Transverse colon (tissue), 4 donors: ENCODE data around the gene LPCAT3. TPM values are rescaled to one million over a fixed set of nuclear protein-coding genes. Genes with fewer than 3 reads are reported as not detected.

Source experiments
- DNase-seq: peaks from one replicate; pipeline ENCODE4 v3.0.0-alpha.2; 2019
- H3K27ac ChIP-seq, 4 donors: fragments of 200-600 bp; sonication (generic); 2 replicates each; pipeline ENCODE4 v1.5.1; 2016 to 2018; ENCODE audit warnings: inconsistent platforms in 4 of 4
- H3K27me3 ChIP-seq: fragments of 200-600 bp; sonication (generic); 2 replicates; pipeline ENCODE4 v1.5.1; 2017; ENCODE audit warnings: inconsistent platforms
- H3K36me3 ChIP-seq, 4 donors: fragments of 200-600 bp; sonication (generic); 2 replicates each; pipeline ENCODE4 v1.5.1; 2017 to 2019; ENCODE audit warnings: inconsistent platforms in 4 of 4
- H3K4me1 ChIP-seq, 4 donors: fragments of 200-600 bp; sonication (generic); 2 replicates each; pipeline ENCODE4 v1.5.1; 2017 to 2020; ENCODE audit warnings: inconsistent platforms in 4 of 4
- H3K4me3 ChIP-seq, 4 donors: fragments of 200-600 bp; sonication (generic); 1 replicate in 1 of 4; 2 replicates in 3 of 4; pipeline versions ENCODE4 v1.5.1 to v1.6.1; 2017 to 2019; ENCODE audit warnings: inconsistent platforms in 4 of 4
- H3K9me3 ChIP-seq, 2 donors: fragments of 200-600 bp; sonication (generic); 2 replicates each; pipeline ENCODE4 v1.5.1; 2017 to 2019; ENCODE audit warnings: inconsistent platforms in 2 of 2
- CTCF ChIP-seq, 5 experiments: fragments of 200-600 bp in 3 of 5; fragments of 450-650 bp in 2 of 5; sonication (generic) in 3 of 5; IDR thresholded peaks; 1 replicate in 2 of 5; 2 replicates in 3 of 5; pipeline ENCODE4 v1.5.1; 2016 to 2017; ENCODE audit warnings: antibody characterized with exemption in 5 of 5, inconsistent platforms in 3 of 5, mild to moderate bottlenecking in 2 of 5, moderate library complexity in 1 of 5
- EP300 ChIP-seq: sonication (generic); formaldehyde crosslinking; IDR thresholded peaks from one replicate; pipeline ENCODE4 v1.6.1; 2017; ENCODE audit warnings: antibody characterized with exemption, low read depth
- POLR2A ChIP-seq: fragments of 450-650 bp; IDR thresholded peaks from one replicate; pipeline ENCODE4 v1.6.1; 2016; ENCODE audit warnings: antibody characterized with exemption, mild to moderate bottlenecking, moderate library complexity
- POLR2AphosphoS5 ChIP-seq, 3 donors: sonication (generic); formaldehyde crosslinking; IDR thresholded peaks; one replicate each; pipeline ENCODE4 v1.6.1; 2016; ENCODE audit warnings: antibody characterized with exemption in 3 of 3
- WGBS, 2 donors: methylation state at CpG; one replicate each; pipeline ENCODE4 v1.1.5; 2018; ENCODE audit warnings: low coverage in 1 of 2; 5-methylcytosine and 5-hydroxymethylcytosine counted together
- in situ Hi-C, 4 donors: fragments of 200-750 bp; cut with MboI; loops; one replicate each; pipeline versions ENCODE4 v1.15.0 to v1.15.1; 2017; ENCODE audit warnings: low sequenced_read_pairs in 3 of 4, low pct_ligation_motif_present in 1 of 4, low pct_unique_long_range_greater_than_20kb in 1 of 4
- intact Hi-C: fragments of 100-400 bp; cut with DNase I; formaldehyde crosslinking; loops from one replicate; pipeline ENCODE4 v1.15.1; 2023; ENCODE audit warnings: low total_unique reads
- small RNA-seq, 4 donors: library from RNA; depleted of rRNA; stranded (forward); fragments of <200 nt; gene quantifications; one replicate each; pipeline ENCODE3, GENCODE V24; 2016
- total RNA-seq, 4 donors: library from RNA; depleted of rRNA; stranded (reverse); fragments of >200 nt; gene quantifications; one replicate each; pipeline ENCODE4 v1.1.0, GENCODE V29; 2016

The LPCAT3 gene
- total RNA-seq, 4 donors from 2014 or later = 56.1 to 271 (median 111) TPM

GRCh38 chr12:6928022-6928702 lies 90.1 kb downstream of the LPCAT3 start:
- WGBS, 2 donors = 2% methylated on average over 11 of the region's 79 CpGs; no CpG with 5 or more reads in 1 of the 2 donors
- DNase-seq = no peak
- no peak for TF ChIP-seq CTCF (IDR thresholded peaks at IDR 0.05)
- TF ChIP-seq POLR2A = no peak
- TF ChIP-seq POLR2AphosphoS5 (IDR thresholded peaks at IDR 0.05) = no peak
- TF ChIP-seq EP300 = no peak
- Histone ChIP-seq H3K36me3 (no peaks in the 10 kb centered on the region), H3K4me3 (peak overlapping the region; percentile 94 to 97 (median 94)), H3K4me1 (peaks cover 35 to 79% (median 65%) of the 10 kb centered on the region in 4 donors), H3K27ac (peak overlapping the region; percentile 96 to 99 (median 98)), H3K27me3 (no peaks in the 10 kb centered on the region), H3K9me3 (no peaks in the 10 kb centered on the region)
- intact Hi-C loops = no loop called here
- in situ Hi-C loops = loop anchor here in 2 of 4 donors (25.0 kb wide), 1 partner anchor 184 kb away; the partner anchor contains the start of gene C1RL (in 2 of the 2)

DNA sequence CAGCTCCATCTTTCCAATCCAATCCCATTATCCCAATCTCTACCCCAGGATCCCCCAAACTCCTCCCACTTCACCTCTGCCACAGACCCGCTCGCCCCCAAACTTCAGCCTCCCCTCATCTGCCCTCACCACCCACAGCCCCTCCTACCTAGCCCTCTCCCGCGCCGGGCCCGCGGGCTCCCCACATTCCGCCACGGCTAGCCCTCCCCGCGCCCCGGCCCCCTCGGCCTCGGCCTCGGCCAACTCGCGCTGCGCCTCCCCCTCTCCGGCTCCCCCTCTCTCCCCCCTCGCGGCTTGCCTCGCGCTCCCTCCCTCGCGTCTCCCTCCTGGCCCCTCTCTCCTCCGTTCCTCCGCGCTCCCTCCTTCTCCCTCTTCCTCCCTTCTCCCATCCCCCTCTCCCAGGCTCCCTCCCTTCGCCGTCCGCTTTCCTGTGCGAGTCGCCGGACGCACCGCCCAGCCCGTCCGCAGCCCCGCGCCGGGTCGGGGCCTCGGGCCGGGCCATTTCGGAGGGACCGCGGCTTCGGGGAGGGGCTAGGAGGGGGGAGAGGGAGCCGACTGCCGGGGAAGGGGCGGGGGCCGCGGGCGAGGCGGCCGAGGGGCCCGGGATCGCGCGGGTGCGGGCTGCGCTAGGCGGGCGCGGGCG lies 90.8 kb downstream of the LPCAT3 start, which contains the start of gene ATN1:
TSS of gene ATN1 (plus strand) at position 581 of the 643 bp plus-strand sequence. CDS start 6,043 bp downstream, outside the sequence.
- Histone ChIP-seq H3K36me3 (no peaks in the 10 kb centered on the region), H3K4me3 (peak within 1 kb of the TSS; percentile 94 to 97 (median 94)), H3K9me3 (no peaks in the 10 kb centered on the region), H3K4me1 (peaks cover 31 to 73% (median 59%) of the 10 kb centered on the region in 4 donors), H3K27ac (peak within 1 kb of the TSS; percentile 96 to 99 (median 98)), H3K27me3 (no peaks in the 10 kb centered on the region)
- peak; percentile 79 for DNase-seq
- WGBS, 2 donors = 0% methylated on average over 6 to 43 of the region's 66 CpGs
- no peak for TF ChIP-seq EP300
- TF ChIP-seq CTCF (IDR thresholded peaks at IDR 0.05) = no peak
- peak; percentile 72 for TF ChIP-seq POLR2A
- TF ChIP-seq POLR2AphosphoS5 (IDR thresholded peaks at IDR 0.05) = peak; percentile 58 to 85 (median 80)
- in situ Hi-C loops = loop anchor here in 2 of 4 donors (25.0 kb wide), 1 partner anchor 185 kb away; the partner anchor contains the start of gene C1RL (in 2 of the 2)
- intact Hi-C loops = no loop called here

Small RNA genes within 50 kb of the gene (small RNA-seq; reads per million reads assigned to genes)
- gene AC006512.1 (0 reads per million in 4 donors), gene MIR141 (112 to 408 (median 227) reads per million in 4 donors), gene MIR200C (138 to 253 (median 208) reads per million in 4 donors), gene RNU7-1 (0 reads per million in 4 donors), gene SCARNA12 (0 to 0.59 (median 0.56) reads per million in 4 donors)

Other genes with a start within 250 kb of the LPCAT3 start
- 1 to 10 TPM in 1 of 4 donors, under 1 TPM in 1, not detected in 2; 0.68 to 1.4 TPM for gene LAG3, start 246.0 kb downstream of the LPCAT3 start, total RNA-seq
- gene CD4, start 228.9 kb downstream of the LPCAT3 start, total RNA-seq = 1 to 10 TPM in 3 of 4 donors, under 1 TPM in 1; 1.00 to 7.9 (median 2.8) TPM
- gene GPR162, start 196.7 kb downstream of the LPCAT3 start, total RNA-seq = 1 to 10 TPM in 3 of 4 donors, not detected in 1; 3.0 to 6.4 (median 3.1) TPM
- 10 to 100 TPM in 3 of 4 donors, 1 to 10 TPM in 1; 5.9 to 32.9 (median 14.4) TPM for gene P3H3, start 190.1 kb downstream of the LPCAT3 start, total RNA-seq
- under 1 TPM in 2 of 4 donors, not detected in 2; 0.14 to 0.32 TPM for gene GNB3, start 177.6 kb downstream of the LPCAT3 start, total RNA-seq
- gene CDCA3, start 167.2 kb downstream of the LPCAT3 start, total RNA-seq = 1 to 10 TPM in 3 of 4 donors, not detected in 1; 3.0 to 8.8 (median 3.3) TPM
- gene USP5, start 166.3 kb downstream of the LPCAT3 start, total RNA-seq = 100 to 1,000 TPM in 1 of 4 donors, 10 to 100 TPM in 3; 30.5 to 171 (median 35.4) TPM
- gene TPI1, start 150.9 kb downstream of the LPCAT3 start, total RNA-seq = 100 to 1,000 TPM; 360 to 671 (median 400) TPM
- gene SPSB2, start 145.2 kb downstream of the LPCAT3 start, total RNA-seq = 10 to 100 TPM in 2 of 4 donors, 1 to 10 TPM in 2; 4.5 to 21.0 (median 8.2) TPM
- gene LRRC23, start 113.7 kb downstream of the LPCAT3 start, total RNA-seq = 10 to 100 TPM in 1 of 4 donors, 1 to 10 TPM in 1, under 1 TPM in 1, not detected in 1; 0.60 to 11.3 (median 5.9) TPM
- gene ENO2, start 103.9 kb downstream of the LPCAT3 start, total RNA-seq = 10 to 100 TPM in 2 of 4 donors, 1 to 10 TPM in 2; 7.2 to 14.1 (median 9.6) TPM
- gene ATN1, start 90.5 kb downstream of the LPCAT3 start, total RNA-seq = 100 to 1,000 TPM in 2 of 4 donors, 10 to 100 TPM in 2; 59.1 to 160 (median 112) TPM
- gene RNU7-1, start 74.7 kb downstream of the LPCAT3 start, total RNA-seq = not detected
- 100 to 1,000 TPM; 303 to 452 (median 386) TPM for gene C12orf57, start 74.5 kb downstream of the LPCAT3 start, total RNA-seq
- 10 to 100 TPM; 21.7 to 49.0 (median 36.1) TPM for gene PTPN6, start 67.1 kb downstream of the LPCAT3 start, total RNA-seq
- gene PHB2, start 47.8 kb downstream of the LPCAT3 start, total RNA-seq = 100 to 1,000 TPM; 196 to 402 (median 263) TPM
- gene EMG1, start 47.6 kb downstream of the LPCAT3 start, total RNA-seq = 10 to 100 TPM in 3 of 4 donors, 1 to 10 TPM in 1; 5.6 to 30.6 (median 26.6) TPM
- 100 to 1,000 TPM; 103 to 191 (median 117) TPM for gene C1S, start 42.2 kb upstream of the LPCAT3 start, total RNA-seq
- gene C1R, start 74.0 kb upstream of the LPCAT3 start, total RNA-seq = 100 to 1,000 TPM in 3 of 4 donors, 10 to 100 TPM in 1; 68.5 to 154 (median 125) TPM
- 100 to 1,000 TPM in 1 of 4 donors, 10 to 100 TPM in 3; 39.6 to 261 (median 65.0) TPM for gene C1RL, start 90.7 kb upstream of the LPCAT3 start, total RNA-seq
- gene RBP5, start 110.4 kb upstream of the LPCAT3 start, total RNA-seq = 1 to 10 TPM in 1 of 4 donors, under 1 TPM in 1, not detected in 2; 0.55 to 3.0 TPM
- gene CLSTN3, start 111.9 kb upstream of the LPCAT3 start, total RNA-seq = 10 to 100 TPM; 13.9 to 98.7 (median 24.4) TPM
- gene PEX5, start 171.2 kb upstream of the LPCAT3 start, total RNA-seq = 10 to 100 TPM; 23.9 to 86.0 (median 30.3) TPM